ENCODE results near the gene HNRNPH1. TPM values are rescaled to one million over a fixed set of nuclear protein-coding genes. Genes with fewer than 3 reads are reported as not detected.

HNRNPH1 gene
- total RNA-seq, 1 donor from 2014 or later: 657 TPM

DNA sequence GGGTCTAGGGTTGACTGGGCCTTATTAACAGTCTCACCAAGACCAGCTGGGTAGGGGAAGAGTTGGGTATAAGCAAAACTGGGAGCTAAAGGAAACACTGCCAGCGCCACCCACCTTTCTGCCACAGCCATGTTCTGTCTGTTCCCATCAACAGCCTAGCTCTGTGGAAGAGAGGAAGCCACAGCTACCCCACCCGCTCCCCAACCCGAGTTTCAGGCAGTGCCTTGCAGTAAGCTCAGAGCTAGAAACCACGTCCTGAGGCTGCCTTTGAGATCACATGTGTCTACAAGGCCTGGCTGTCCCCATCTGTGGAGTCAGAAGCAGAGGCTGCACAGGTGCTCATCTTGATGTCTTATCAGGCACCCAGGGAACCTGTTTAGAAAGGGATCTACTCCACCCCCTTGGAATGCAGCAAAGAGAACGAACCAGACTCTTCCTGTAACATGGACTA, 15.3 kb downstream of the HNRNPH1 start:
- Histone ChIP-seq H3K4me3 (ENCODE audit: low read depth, low read length) (no peak overlapping the region), H3K36me3 (ENCODE audit: control insufficient read depth, insufficient read depth, low read length) (peaks cover 20% of the 10 kb centered on the region), H3K27me3 (ENCODE audit: control insufficient read depth, insufficient read depth, low read length) (no peaks in the 10 kb centered on the region)
- TF ChIP-seq, protein P1, sequence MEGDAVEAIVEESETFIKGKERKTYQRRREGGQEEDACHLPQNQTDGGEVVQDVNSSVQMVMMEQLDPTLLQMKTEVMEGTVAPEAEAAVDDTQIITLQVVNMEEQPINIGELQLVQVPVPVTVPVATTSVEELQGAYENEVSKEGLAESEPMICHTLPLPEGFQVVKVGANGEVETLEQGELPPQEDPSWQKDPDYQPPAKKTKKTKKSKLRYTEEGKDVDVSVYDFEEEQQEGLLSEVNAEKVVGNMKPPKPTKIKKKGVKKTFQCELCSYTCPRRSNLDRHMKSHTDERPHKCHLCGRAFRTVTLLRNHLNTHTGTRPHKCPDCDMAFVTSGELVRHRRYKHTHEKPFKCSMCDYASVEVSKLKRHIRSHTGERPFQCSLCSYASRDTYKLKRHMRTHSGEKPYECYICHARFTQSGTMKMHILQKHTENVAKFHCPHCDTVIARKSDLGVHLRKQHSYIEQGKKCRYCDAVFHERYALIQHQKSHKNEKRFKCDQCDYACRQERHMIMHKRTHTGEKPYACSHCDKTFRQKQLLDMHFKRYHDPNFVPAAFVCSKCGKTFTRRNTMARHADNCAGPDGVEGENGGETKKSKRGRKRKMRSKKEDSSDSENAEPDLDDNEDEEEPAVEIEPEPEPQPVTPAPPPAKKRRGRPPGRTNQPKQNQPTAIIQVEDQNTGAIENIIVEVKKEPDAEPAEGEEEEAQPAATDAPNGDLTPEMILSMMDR (IDR thresholded peaks at IDR 0.05; ENCODE audit: insufficient read depth, low read length, severe bottlenecking): no peak
- FAIRE-seq (no peak), DNase-seq (ENCODE audit: low read depth) (no peak)

DNA sequence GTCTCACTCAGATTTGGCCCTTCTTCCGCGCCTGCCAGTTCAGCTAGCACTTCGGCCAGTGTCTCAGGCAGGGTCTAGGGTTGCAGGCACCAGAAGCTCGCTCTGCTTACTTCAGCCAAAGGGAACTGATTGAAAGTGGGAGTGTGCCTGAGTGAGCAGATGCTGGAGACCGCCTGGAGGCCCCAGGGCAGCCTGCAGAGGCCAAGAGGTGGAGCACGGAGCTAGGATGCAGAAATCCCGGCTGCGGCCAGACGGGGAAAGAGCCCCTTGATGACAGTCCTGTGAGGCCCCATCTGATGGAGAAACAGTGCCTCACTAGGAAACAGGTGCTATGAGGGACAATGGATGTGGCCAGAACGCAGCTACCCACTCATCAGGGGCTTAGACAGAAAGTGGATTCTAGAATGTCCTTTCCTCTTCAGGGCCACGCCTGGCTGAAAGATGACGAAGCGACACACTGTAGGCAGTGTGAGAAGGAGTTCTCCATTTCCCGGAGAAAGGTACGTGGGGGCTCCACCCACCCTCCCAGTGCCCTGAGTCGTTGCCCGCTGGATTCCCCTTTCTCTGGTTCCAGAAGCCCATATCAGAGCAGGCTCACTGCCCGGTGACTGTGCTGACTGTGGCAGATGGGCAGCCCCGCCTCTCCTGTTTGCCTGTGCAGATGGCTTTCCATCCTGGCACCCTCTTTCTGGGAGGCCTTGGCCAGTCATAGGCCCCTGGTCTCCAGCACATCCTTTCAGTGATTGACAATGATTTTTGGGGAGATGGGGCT, 16.1 kb downstream of the HNRNPH1 start:
- no peak for FAIRE-seq
- TF ChIP-seq, protein P1 (IDR thresholded peaks at IDR 0.05; ENCODE audit: insufficient read depth, low read length, severe bottlenecking): no peak
- DNase-seq (ENCODE audit: low read depth): no peak
- Histone ChIP-seq H3K36me3 (ENCODE audit: control insufficient read depth, insufficient read depth, low read length) (peaks cover 19% of the 10 kb centered on the region), H3K27me3 (ENCODE audit: control insufficient read depth, insufficient read depth, low read length) (no peaks in the 10 kb centered on the region), H3K4me3 (ENCODE audit: low read depth, low read length) (no peak overlapping the region)

DNA sequence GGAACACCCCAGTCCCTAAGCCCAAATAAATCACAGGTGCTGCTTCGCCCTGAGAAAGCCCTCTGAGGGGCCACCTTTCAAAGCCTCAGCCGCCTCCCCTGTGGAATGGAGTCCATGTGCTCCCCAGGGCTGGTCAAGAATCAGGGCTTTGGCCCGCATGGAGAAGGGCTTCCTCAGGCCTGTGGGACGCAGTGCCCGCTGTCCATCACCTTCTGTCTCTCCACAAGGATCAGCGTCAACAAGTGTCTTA, 16.6 kb downstream of the HNRNPH1 start:
- H3K27me3 ChIP-seq (ENCODE audit: control insufficient read depth, insufficient read depth, low read length): no peaks in the 10 kb centered on the region
- FAIRE-seq (no peak), DNase-seq (ENCODE audit: low read depth) (no peak)
- H3K4me3 ChIP-seq (ENCODE audit: low read depth, low read length): no peak overlapping the region
- H3K36me3 ChIP-seq (ENCODE audit: control insufficient read depth, insufficient read depth, low read length): peaks cover 23% of the 10 kb centered on the region
- TF ChIP-seq, protein P1 (IDR thresholded peaks at IDR 0.05; ENCODE audit: insufficient read depth, low read length, severe bottlenecking): no peak

DNA sequence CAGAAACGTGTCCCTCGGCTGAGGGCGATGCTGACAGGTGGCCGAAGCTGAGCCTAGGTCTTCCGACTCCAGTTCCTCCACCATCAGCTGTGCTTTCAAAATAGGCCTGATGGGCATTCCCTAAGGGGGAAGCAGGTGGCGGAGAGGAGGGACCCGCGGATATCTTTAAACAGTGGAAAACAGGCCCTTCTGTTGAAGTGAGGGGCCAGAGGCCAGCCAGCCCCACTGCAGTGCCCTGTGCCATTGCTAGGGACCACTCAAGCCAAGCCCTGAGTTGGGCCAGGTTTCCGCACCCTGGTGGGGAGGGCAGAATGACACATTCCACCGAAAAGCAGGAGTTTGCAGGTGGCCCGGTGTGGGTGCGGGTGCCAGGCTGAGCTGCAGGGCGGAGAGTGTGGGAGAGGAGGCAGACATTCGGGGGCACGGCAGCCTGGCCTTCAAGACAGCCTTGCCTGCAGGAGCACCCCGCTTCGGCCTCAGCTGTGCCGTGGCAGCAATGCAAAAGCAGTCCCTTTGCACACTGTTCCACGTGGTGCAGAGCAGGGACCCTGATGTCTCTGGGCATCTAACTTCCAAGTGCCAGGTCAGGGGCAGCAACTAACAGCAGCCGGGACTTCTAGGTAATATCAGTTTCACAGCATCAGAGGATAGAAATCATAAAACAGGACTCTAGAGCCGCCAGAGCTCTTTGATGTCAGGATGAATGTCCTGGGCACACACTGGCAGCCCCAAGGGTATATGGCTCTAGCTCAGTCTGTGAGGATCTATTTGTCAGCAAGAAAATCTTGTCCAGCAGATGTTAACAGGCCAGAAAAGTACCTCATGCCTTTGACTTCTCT, 17.2 kb downstream of the HNRNPH1 start:
- TF ChIP-seq, protein P1 (IDR thresholded peaks at IDR 0.05; ENCODE audit: insufficient read depth, low read length, severe bottlenecking): no peak
- Histone ChIP-seq H3K36me3 (ENCODE audit: control insufficient read depth, insufficient read depth, low read length) (peaks cover 24% of the 10 kb centered on the region), H3K4me3 (ENCODE audit: low read depth, low read length) (no peak overlapping the region), H3K27me3 (ENCODE audit: control insufficient read depth, insufficient read depth, low read length) (no peaks in the 10 kb centered on the region)
- DNase-seq (ENCODE audit: low read depth) (no peak), FAIRE-seq (no peak)

DNA sequence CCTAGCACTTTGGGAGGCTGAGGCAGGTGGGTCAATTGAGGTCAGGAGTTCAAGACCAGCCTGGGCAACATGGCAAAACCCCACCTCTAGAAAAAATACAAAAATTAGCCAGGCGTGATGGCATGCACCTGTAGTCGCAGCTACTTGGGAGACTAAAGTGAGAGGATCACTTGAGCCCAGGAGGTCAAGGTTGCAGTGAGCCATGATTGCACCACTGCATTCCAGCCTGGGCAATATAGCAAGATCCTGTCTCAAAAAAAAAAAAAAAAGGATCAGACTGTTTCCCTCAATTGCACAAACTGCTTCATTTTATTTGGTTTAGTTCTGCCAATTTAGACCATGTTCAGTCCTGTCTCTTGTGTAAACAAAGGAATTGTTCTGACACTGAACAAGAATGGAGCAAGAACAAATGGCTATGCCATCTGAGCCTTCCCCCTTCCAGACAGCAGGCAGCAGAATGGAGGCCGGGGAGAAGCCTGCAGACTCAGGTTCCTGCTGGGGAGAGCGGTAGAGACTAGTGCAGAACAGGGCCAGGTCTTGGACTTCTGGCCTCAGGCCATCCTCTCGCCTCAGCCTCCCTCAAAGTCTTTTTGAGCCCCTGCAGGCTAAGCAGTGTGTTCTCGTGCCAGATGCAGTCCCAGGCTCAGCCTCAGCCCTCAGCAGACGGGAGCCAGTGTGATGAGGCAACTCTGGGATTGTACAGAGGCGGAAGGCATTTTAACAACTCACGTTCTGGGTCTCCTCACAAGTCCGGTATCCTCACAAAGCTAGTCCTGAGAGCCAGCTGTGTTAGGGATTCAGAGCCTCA, 18.2 kb downstream of the HNRNPH1 start:
- DNase-seq (ENCODE audit: low read depth) (peak; percentile 48), FAIRE-seq (peak; percentile 88)
- Histone ChIP-seq H3K27me3 (ENCODE audit: control insufficient read depth, insufficient read depth, low read length) (no peaks in the 10 kb centered on the region), H3K36me3 (ENCODE audit: control insufficient read depth, insufficient read depth, low read length) (peaks cover 20% of the 10 kb centered on the region), H3K4me3 (ENCODE audit: low read depth, low read length) (no peak overlapping the region)
- TF ChIP-seq, protein P1 (IDR thresholded peaks at IDR 0.05; ENCODE audit: insufficient read depth, low read length, severe bottlenecking): no peak
